GM18909 (cell line): ENCODE results near the gene CCSER2.
"Not testable (repeated sequence)": the region's sequence is repeated elsewhere in the genome, so short reads cannot be mapped to it uniquely, and the experiment has no call there.

Experiments
- ATAC-seq: cut with Tn5 transposase; IDR thresholded peaks from one replicate; pipeline ENCODE4 v1.9.1; 2021; ENCODE audit warnings: mild to moderate bottlenecking; ENCODE audit not compliant: unreplicated experiment, poor library complexity

Gene CCSER2

GRCh38 chr10:84388148-84388547 is 59.8 kb downstream of the CCSER2 start:
- no peak for ATAC-seq

- no peak for ATAC-seq
Observed at GRCh38 chr10:84390364-84390763, 62.0 kb downstream of the CCSER2 start.

- ATAC-seq, result no peak
Observed at GRCh38 chr10:84391326-84391725, 62.9 kb downstream of the CCSER2 start.

DNA sequence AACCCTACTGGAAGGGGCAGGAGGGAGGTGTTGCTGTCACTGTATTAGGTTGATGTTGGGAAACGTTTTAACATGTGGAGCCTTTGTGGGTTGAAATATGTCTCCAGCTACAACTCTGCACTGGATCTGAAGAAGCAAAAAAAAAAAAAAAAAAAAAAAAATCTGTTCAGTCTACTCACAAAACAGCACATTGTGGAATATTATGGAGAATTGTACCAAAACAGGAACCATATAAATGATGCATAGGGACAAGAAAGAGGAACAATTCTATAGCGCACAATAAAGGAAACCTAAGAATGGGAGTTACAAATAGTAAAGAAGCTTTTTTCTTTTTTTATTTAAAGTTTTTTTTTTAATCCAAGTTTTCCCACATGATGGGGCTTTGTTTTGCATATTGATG is 63.8 kb downstream of the CCSER2 start:
- ATAC-seq, result no peak

- ATAC-seq, result no peak
Observed at GRCh38 chr10:84395581-84395980, 67.2 kb downstream of the CCSER2 start.

DNA sequence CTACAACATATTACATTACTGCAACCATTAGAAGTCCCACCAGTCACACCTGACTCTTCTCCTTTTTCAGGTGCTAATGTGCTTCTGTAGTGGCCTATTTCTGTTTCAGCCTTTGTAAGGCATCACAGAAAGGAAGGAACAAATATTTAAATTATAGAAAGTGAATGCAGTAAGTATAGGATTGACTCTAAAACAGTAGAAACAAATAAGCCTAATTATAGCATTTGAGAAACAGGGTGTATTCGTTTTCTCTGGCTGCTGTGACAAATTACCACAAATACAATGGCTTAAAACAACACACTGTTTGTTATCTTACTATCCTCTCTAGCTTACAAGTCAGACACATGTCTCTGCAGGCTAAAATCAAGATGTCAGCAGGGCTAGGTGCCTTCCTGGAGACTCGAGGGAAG is 69.4 kb downstream of the CCSER2 start:
- ATAC-seq, result peak; percentile 42

DNA sequence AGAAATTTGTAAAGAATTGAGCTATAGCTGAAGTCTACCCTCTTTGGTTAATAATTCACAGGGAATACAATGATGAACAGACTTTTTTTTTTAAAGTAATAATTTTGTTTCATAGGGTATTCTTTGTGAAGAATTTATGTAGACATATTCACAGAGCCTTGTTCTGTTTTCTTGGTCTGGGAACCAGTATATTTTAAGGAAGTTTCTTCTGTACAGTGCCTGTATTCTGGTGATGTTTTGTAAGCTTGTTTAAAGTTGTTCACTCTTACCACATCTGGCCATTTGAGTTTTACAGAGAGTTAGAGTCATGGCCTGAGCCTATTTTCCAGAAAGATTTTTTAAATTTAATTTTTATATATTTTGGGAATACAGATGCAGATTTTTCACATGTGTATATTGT is 70.3 kb downstream of the CCSER2 start:
- ATAC-seq, result no peak

DNA sequence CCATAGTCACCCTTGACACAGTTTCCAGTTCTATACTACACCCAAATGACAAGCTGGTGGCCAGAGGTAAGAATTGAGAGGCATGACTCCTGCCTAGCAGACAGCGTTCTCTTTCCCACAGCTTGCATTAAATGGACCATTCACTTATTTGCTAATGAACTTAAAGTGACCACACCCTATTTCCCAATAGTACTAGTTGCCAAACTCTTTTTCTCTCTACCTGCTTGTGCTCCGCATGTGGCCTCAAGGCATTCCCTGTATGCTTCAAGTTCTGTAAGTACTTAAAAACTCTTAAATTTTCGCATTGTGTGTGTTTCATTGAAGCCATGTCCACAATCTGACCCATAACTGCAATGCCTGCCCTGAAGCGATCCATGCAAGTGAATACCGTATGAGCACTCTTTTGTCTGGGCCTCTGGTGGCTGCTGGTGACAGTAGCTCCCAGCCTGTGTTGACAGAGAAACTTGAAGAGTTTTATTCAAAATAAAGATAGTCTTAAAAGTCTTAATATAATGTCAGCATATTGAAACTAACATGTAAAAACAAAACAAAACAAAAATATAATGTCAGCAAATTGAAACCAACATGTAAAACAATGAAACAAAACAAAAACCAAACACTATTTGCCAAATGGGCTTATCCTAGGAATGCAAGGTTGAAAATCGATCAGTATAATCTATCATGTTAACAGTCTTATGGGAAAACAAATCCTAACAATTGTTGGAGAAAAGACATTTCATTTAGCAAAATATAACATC is 73.6 kb downstream of the CCSER2 start:
- ATAC-seq, result no peak

DNA sequence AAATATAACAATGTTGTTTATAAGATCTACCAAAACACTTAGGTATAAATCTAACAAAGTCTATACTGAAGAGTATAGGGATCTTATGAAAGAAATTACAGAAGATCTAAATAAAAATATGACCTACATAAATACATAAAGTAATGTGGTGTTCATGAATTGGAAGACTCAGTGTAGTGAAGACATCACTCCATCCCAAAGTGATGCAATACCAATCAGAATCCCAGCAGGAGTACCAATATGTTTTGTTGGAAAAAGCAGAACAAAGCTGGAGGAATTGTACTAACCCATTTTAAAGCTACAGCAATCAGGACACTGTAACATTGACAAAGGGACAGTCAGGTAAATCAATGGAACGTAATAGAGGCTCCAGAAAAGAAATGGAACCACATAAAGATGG is 76.4 kb downstream of the CCSER2 start:
- no peak for ATAC-seq

DNA sequence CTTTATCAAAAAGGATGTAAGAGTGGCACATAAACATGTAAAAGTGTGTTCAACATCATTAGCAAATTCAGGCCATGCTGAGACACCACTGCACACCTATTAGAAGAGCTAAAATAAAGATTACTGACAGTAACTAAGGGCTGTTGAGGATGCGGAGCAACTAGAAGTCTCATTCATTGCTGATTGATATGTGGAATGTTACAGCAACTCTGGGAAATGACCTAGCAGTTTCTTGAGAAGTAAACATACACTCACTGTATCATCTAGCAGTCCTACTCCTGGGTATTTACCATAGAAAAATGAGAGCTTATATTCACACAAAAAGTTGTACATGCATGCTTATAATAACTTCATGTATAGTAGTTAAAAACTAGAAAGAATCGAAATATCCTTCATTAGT is 77.3 kb downstream of the CCSER2 start:
- ATAC-seq, result no peak

GRCh38 chr10:84406561-84406960 is 78.2 kb downstream of the CCSER2 start:
- no peak for ATAC-seq

- no peak for ATAC-seq
Observed at GRCh38 chr10:84407388-84408049, 79.1 kb downstream of the CCSER2 start.

DNA sequence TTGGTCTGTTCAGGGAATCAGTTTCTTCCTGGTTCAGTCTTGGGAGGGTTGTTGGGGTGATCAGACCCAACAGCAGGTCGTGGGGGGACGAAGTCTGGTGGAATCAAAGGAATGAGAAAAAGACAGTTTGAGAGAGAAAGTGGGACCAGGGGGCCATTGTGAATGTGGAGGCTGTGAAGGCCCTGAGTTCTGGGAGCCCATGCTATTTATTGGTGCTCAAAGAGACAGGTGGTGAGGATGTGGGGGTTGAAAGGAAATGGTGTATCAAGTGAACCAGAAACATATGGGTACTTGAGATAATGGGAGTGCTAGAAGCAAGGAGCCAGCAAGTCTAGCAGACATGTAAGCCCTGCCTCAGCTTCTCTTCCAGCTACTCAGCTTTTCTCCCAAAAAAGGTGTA is 84.1 kb downstream of the CCSER2 start:
- ATAC-seq, result no peak

DNA sequence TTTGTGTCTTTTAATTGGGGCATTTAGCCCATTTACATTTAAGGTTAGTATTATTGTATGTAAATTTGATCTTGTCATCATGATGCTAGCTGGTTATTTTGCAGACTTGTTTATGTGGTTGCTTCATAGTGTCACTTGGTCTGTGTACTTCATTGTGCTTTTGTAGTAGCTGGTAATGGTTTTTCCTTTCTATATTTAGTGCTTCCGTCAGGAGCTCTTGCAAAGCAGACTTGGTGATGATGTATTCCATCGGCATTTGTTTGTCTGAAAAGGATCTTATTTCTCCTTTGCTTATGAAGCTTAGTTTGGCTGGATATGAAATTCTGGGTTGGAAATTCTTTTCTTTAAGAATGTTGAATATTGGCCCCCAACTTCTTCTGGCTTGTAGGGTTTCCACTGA is 85.7 kb downstream of the CCSER2 start:
- not testable (repeated sequence) for ATAC-seq

- no peak for ATAC-seq
Observed at GRCh38 chr10:84415539-84416244, 87.3 kb downstream of the CCSER2 start.

GRCh38 chr10:84416245-84416555 is 87.8 kb downstream of the CCSER2 start:
- ATAC-seq, result no peak

GRCh38 chr10:84423719-84424118 is 95.3 kb downstream of the CCSER2 start:
- ATAC-seq, result no peak

GRCh38 chr10:84424731-84425167 is 96.4 kb downstream of the CCSER2 start:
- peak; percentile 72 for ATAC-seq

- ATAC-seq, result no peak
Observed at GRCh38 chr10:84427903-84428650, 99.7 kb downstream of the CCSER2 start.

GRCh38 chr10:84428711-84429110 is 100.3 kb downstream of the CCSER2 start:
- ATAC-seq, result no peak
